Measurements from ENCODE around the gene STIM2.

GRCh38 chr4:26860157-26860921 is at the start of gene STIM2:
- TF ChIP-seq JUND (IDR thresholded peaks at IDR 0.05; ENCODE audit: low read depth, low read length) = no peak
- peak; percentile 56; the same call in 1 of the 2 replicates for TF ChIP-seq MAX (IDR thresholded peaks at IDR 0.05; ENCODE audit: low read depth, low read length)
- TF ChIP-seq, protein P1, sequence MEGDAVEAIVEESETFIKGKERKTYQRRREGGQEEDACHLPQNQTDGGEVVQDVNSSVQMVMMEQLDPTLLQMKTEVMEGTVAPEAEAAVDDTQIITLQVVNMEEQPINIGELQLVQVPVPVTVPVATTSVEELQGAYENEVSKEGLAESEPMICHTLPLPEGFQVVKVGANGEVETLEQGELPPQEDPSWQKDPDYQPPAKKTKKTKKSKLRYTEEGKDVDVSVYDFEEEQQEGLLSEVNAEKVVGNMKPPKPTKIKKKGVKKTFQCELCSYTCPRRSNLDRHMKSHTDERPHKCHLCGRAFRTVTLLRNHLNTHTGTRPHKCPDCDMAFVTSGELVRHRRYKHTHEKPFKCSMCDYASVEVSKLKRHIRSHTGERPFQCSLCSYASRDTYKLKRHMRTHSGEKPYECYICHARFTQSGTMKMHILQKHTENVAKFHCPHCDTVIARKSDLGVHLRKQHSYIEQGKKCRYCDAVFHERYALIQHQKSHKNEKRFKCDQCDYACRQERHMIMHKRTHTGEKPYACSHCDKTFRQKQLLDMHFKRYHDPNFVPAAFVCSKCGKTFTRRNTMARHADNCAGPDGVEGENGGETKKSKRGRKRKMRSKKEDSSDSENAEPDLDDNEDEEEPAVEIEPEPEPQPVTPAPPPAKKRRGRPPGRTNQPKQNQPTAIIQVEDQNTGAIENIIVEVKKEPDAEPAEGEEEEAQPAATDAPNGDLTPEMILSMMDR (IDR thresholded peaks at IDR 0.05 in 2 of 3, conservative IDR thresholded peaks at IDR 0.05 in 1 of 3; ENCODE audit: control insufficient read depth in 2 of 3, extremely low read depth in 1 of 3, insufficient read depth in 1 of 3, low read depth in 3 of 3, low read length in 3 of 3) = peak; percentile 40 to 41 (median 41); a peak in 4 of 6 replicates
- TF ChIP-seq ZNF207 (IDR thresholded peaks at IDR 0.05; ENCODE audit: borderline replicate concordance) = no peak; the same call in 1 of the 2 replicates

Data from GM12878 (cell line).